GM18907 (cell line): ENCODE measurements around the gene CRIP2.

Experiments used
- ATAC-seq: cut with Tn5 transposase; IDR thresholded peaks from one replicate; pipeline ENCODE4 v1.9.1; 2021; ENCODE audit warnings: mild to moderate bottlenecking, moderate library complexity; ENCODE audit not compliant: unreplicated experiment

Gene CRIP2

GRCh38 chr14:105474483-105475268 is at the start of gene CRIP2:
Gene CRIP2, plus strand, starts transcription at chr14:105474821. Its CDS starts 42 bp downstream, at chr14:105474863.
- ATAC-seq = no peak

- no peak for ATAC-seq
These were observed 49.8 kb upstream of the CRIP2 start for GRCh38 chr14:105424861-105425260.

- ATAC-seq = no peak
These were observed 48.8 kb upstream of the CRIP2 start for GRCh38 chr14:105425823-105426247.

GRCh38 chr14:105426416-105427130 is 48.0 kb upstream of the CRIP2 start:
- no peak for ATAC-seq

GRCh38 chr14:105427412-105427811 is 47.2 kb upstream of the CRIP2 start:
- ATAC-seq = no peak

GRCh38 chr14:105427936-105428485 is 46.6 kb upstream of the CRIP2 start:
- ATAC-seq = no peak

- ATAC-seq = no peak
These were observed 44.6 kb upstream of the CRIP2 start for GRCh38 chr14:105430042-105430441.

GRCh38 chr14:105430565-105430964 is 44.1 kb upstream of the CRIP2 start:
- ATAC-seq = no peak

GRCh38 chr14:105431256-105431655 is 43.4 kb upstream of the CRIP2 start:
- no peak for ATAC-seq

- ATAC-seq = no peak
These were observed 42.0 kb upstream of the CRIP2 start for GRCh38 chr14:105432657-105433056.

- no peak for ATAC-seq
These were observed 41.4 kb upstream of the CRIP2 start for GRCh38 chr14:105433161-105433605.

GRCh38 chr14:105436402-105436801 is 38.2 kb upstream of the CRIP2 start:
- ATAC-seq = no peak

- ATAC-seq = no peak
These were observed 37.5 kb upstream of the CRIP2 start for GRCh38 chr14:105436891-105437722.

- ATAC-seq = no peak
These were observed 36.7 kb upstream of the CRIP2 start for GRCh38 chr14:105437723-105438500.

- ATAC-seq = no peak
These were observed 35.4 kb upstream of the CRIP2 start for GRCh38 chr14:105439179-105439578.

- no peak for ATAC-seq
These were observed 34.7 kb upstream of the CRIP2 start for GRCh38 chr14:105439710-105440553.

GRCh38 chr14:105440554-105440900 is 34.1 kb upstream of the CRIP2 start:
- no peak for ATAC-seq

- ATAC-seq = no peak
These were observed 33.6 kb upstream of the CRIP2 start for GRCh38 chr14:105440992-105441391.

- ATAC-seq = no peak
These were observed 32.5 kb upstream of the CRIP2 start for GRCh38 chr14:105442125-105442524.
